ENCODE data around the gene ICAM4. TPM values are rescaled to one million over a fixed set of nuclear protein-coding genes. Genes with fewer than 3 reads are reported as not detected.

ICAM4 gene
- total and polyA plus RNA-seq, 9 of the 15 experiments (the other 6 are each of a cell fraction or from before 2014, with no cell fraction given), result 14.1 to 86.1 (median 29.6) TPM

- no peak for DNase-seq (ENCODE audit: extremely low read depth in 1 of 4, low spot score in 3 of 4)
- intact Hi-C loops (cut with micrococcal nuclease), result no loop called here
- no peak for FAIRE-seq
- TF ChIP-seq ZNF589 (CRISPR knock-in tag; IDR thresholded peaks at IDR 0.05; ENCODE audit: low read depth) (no peak), SNIP1 (IDR thresholded peaks at IDR 0.05; ENCODE audit: low read depth) (no peak), RBFOX2 (IDR thresholded peaks at IDR 0.05; ENCODE audit: low read depth, low read length) (peak; percentile 28; the same call in 1 of the 2 replicates), POLR2G (IDR thresholded peaks at IDR 0.05; ENCODE audit: low read depth, low read length) (peak; percentile 63), SAP30 (IDR thresholded peaks at IDR 0.05; ENCODE audit: borderline replicate concordance, insufficient read depth, low read depth, low read length, poor library complexity, severe bottlenecking) (no peak)
- H3K4me1 ChIP-seq (replicated peaks in 1 of 2; ENCODE audit: control insufficient read depth in 2 of 2, insufficient read depth in 2 of 2, low read length in 2 of 2), result peaks cover 30 to 58% of the 10 kb centered on the region in 2 experiments; a peak in 4 of 5 replicates
- H3K9me3 ChIP-seq (replicated peaks; ENCODE audit: control insufficient read depth, insufficient read depth, low read depth, low read length), result no peaks in the 10 kb centered on the region
- H3K9me1 ChIP-seq (ENCODE audit: control insufficient read depth, insufficient read depth, low read length), result peaks cover 6% of the 10 kb centered on the region
- no TSS peak for BruUV-seq (replicated peaks)
- CTCF ChIA-PET (ENCODE audit: low intra/inter-chr PET ratio), result no interaction called here
- no peaks in the 10 kb centered on the region for H3K27me3 ChIP-seq (ENCODE audit: control insufficient read depth in 2 of 2, insufficient read depth in 2 of 2, low read length in 2 of 2)
- no peaks in the 10 kb centered on the region for H4K20me1 ChIP-seq (replicated peaks; ENCODE audit: control insufficient read depth, insufficient read depth, low read length)
- H3K27ac ChIP-seq (ENCODE audit: extremely low read depth, low read depth, low read length), result no peak overlapping the region; the same call in 2 of the 3 replicates
- no peak for ATAC-seq
- no peak overlapping the region for H2AFZ ChIP-seq (ENCODE audit: low read depth, low read length)
- peaks cover 63% of the 10 kb centered on the region for H3K36me3 ChIP-seq (ENCODE audit: control insufficient read depth, insufficient read depth, low read length)
- H3K9ac ChIP-seq (ENCODE audit: insufficient read depth in 1 of 2, low read depth in 2 of 2, low read length in 2 of 2), result peak overlapping the region in 1 of 2 experiments; percentile 86; a peak in 2 of 4 replicates
- WGBS (ENCODE audit: insufficient coverage, low coverage, missing lambda C conversion rate), result 93% methylated on average over 29 of the region's 34 CpGs
- peak overlapping the region; percentile 20; the same call in 1 of the 2 replicates for H3K4me2 ChIP-seq (ENCODE audit: insufficient read depth, low read length)
- in situ Hi-C loops (cut with MboI), result no loop called here
- POLR2A ChIA-PET, result interaction anchor here (6.2 kb wide), 1 partner anchor 14 kb away, joined by 74 read pairs; the partner anchor contains the start of gene ICAM1
- H3K4me3 ChIP-seq, result no peak overlapping the region
- H3K79me2 ChIP-seq (ENCODE audit: control insufficient read depth, insufficient read depth, low read length), result peaks cover 37% of the 10 kb centered on the region
Observed at GRCh38 chr19:10284065-10284959, 2.4 kb upstream of the ICAM4 start.
